Measurements from ENCODE around the gene HS3ST1. TPM values are rescaled to one million over a fixed set of nuclear protein-coding genes. Genes with fewer than 3 reads are reported as not detected.

HS3ST1 gene
- total RNA-seq, 1 experiment from 2014 or later, result 134 TPM

DNA sequence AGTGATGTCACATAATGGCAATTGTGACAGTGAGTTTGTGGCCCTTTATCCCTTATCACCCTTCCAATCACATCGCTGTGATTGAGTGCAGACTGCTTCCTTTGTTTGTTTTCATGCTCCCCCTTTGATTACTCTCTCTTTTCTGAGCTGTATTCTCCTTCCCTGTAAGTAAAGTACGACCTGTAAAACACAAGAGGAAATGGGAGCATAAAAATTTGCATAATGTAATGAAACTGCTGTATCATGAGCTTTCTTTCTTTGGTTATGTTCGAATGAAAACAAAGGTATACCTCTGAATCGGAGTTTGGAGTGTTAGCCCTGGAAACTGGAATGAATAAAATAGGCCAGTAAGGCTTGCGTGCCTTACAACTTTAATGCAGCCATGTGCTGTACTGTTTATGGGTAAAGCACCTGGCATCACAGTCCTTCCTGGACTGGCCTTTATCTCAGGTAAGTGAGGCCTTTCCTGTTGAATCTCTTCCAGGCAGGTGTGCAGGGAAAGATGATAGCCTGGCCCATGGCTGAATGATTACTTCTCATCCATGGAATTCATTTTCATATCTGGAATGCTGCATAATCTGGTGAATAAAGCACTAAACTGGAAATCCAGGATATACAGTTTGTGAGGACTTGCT, 26.6 kb upstream of the HS3ST1 start (continued):
- TF ChIP-seq ZNF274 (IDR thresholded peaks at IDR 0.05; ENCODE audit: low read depth, low read length) (no peak), POLR2A (IDR thresholded peaks at IDR 0.05; ENCODE audit: borderline replicate concordance, extremely low read depth, insufficient read depth, insufficient read length) (no peak), EZH2phosphoT487 (IDR thresholded peaks at IDR 0.05; ENCODE audit: borderline replicate concordance) (no peak), SP1 (IDR thresholded peaks at IDR 0.05; ENCODE audit: low read depth) (no peak), SRF (IDR thresholded peaks at IDR 0.05; ENCODE audit: low read depth) (no peak), POLR2AphosphoS5 (IDR thresholded peaks at IDR 0.05; ENCODE audit: low read depth, low read length) (no peak), YY1 (IDR thresholded peaks at IDR 0.05; ENCODE audit: extremely low read depth, insufficient replicate concordance, low read depth, low read length) (no peak), CBX3 (IDR thresholded peaks at IDR 0.05; ENCODE audit: low read depth) (no peak), TCF7L2 (IDR thresholded peaks at IDR 0.05; ENCODE audit: borderline replicate concordance, extremely low read depth, insufficient read depth, insufficient read length) (no peak), ZFX (IDR thresholded peaks at IDR 0.05) (no peak), FOSL1 (IDR thresholded peaks at IDR 0.05; ENCODE audit: low read depth) (no peak), JUND (IDR thresholded peaks at IDR 0.05) (no peak)
- TF ChIP-seq, protein P1, sequence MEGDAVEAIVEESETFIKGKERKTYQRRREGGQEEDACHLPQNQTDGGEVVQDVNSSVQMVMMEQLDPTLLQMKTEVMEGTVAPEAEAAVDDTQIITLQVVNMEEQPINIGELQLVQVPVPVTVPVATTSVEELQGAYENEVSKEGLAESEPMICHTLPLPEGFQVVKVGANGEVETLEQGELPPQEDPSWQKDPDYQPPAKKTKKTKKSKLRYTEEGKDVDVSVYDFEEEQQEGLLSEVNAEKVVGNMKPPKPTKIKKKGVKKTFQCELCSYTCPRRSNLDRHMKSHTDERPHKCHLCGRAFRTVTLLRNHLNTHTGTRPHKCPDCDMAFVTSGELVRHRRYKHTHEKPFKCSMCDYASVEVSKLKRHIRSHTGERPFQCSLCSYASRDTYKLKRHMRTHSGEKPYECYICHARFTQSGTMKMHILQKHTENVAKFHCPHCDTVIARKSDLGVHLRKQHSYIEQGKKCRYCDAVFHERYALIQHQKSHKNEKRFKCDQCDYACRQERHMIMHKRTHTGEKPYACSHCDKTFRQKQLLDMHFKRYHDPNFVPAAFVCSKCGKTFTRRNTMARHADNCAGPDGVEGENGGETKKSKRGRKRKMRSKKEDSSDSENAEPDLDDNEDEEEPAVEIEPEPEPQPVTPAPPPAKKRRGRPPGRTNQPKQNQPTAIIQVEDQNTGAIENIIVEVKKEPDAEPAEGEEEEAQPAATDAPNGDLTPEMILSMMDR (IDR thresholded peaks at IDR 0.05 in 2 of 3, conservative IDR thresholded peaks at IDR 0.05 in 1 of 3; ENCODE audit: borderline replicate concordance in 1 of 3, insufficient read depth in 1 of 3, low read depth in 2 of 3, low read length in 2 of 3), result no peak
- TF ChIP-seq, protein P2, sequence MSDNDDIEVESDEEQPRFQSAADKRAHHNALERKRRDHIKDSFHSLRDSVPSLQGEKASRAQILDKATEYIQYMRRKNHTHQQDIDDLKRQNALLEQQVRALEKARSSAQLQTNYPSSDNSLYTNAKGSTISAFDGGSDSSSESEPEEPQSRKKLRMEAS (IDR thresholded peaks at IDR 0.05), result no peak

DNA sequence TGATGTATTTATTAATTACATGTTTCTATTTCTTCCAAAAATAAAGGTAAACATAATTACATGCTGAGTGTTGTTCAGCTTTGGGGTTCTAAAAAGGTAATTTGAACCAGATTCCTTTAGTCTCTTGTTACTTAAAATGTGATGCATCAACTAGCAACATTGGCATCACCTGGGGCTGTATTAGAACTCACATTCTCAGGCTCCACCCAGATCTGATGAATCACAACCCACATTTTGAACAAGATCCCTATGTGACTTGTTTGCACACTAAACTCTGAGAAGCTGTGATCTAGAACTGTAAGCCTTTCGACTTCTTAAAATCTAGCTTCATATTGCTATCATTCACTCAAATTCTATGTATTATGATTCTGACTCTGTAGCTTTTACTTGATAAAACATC, 23.0 kb upstream of the HS3ST1 start:
- no peak for DNase-seq (ENCODE audit: low read depth, low spot score)
- H2AFZ ChIP-seq (ENCODE audit: low read depth, low read length, poor library complexity, severe bottlenecking), result no peak overlapping the region
- H3K9ac ChIP-seq (ENCODE audit: low read length), result no peak overlapping the region
- POLR2A ChIA-PET, result no interaction called here
- RAD21 ChIA-PET (ENCODE audit: low non-redundant PET in 1 of 2, low total read pairs in 2 of 2, uncharacterized antibody in 2 of 2, unreplicated experiment in 2 of 2), result no interaction called here
- peaks cover 0 to 17% of the 10 kb centered on the region in 2 experiments; a peak in 2 of 4 replicates for H3K4me1 ChIP-seq (ENCODE audit: control insufficient read depth in 1 of 2, insufficient read depth in 2 of 2, low read length in 2 of 2)
- CTCF ChIA-PET, result no interaction called here
- no peak overlapping the region for H3K4me3 ChIP-seq (replicated peaks in 1 of 2; ENCODE audit: low read depth in 1 of 2, low read length in 2 of 2)
- intact Hi-C loops (cut with micrococcal nuclease), result no loop called here
- no peaks in the 10 kb centered on the region for H3K36me3 ChIP-seq (ENCODE audit: control insufficient read depth in 1 of 2, insufficient read depth in 2 of 2, low read length in 2 of 2)
- no peaks in the 10 kb centered on the region for H3K9me3 ChIP-seq (ENCODE audit: control insufficient read depth in 1 of 2, insufficient read depth in 1 of 2, low read depth in 1 of 2, low read length in 2 of 2)
- H3K9me2 ChIP-seq (ENCODE audit: insufficient read depth), result no peaks in the 10 kb centered on the region
- no peaks in the 10 kb centered on the region for H3K27me3 ChIP-seq (ENCODE audit: insufficient read depth, low read length)
- H3K27ac ChIP-seq (ENCODE audit: low read depth, low read length), result no peak overlapping the region
- H3K79me2 ChIP-seq (ENCODE audit: insufficient read depth, low read length), result no peaks in the 10 kb centered on the region
- no TSS peak for BruUV-seq (replicated peaks)
- no peak overlapping the region for H3K4me2 ChIP-seq (ENCODE audit: low read length)
- H4K20me1 ChIP-seq (ENCODE audit: insufficient read depth), result no peaks in the 10 kb centered on the region
- ATAC-seq, result no peak
- TF ChIP-seq ELF1 (IDR thresholded peaks at IDR 0.05; ENCODE audit: borderline replicate concordance, low read depth) (no peak), CEBPB (IDR thresholded peaks at IDR 0.05; ENCODE audit: low read depth) (no peak), TCF7L2 (IDR thresholded peaks at IDR 0.05; ENCODE audit: borderline replicate concordance, extremely low read depth, insufficient read depth, insufficient read length) (no peak), YY1 (IDR thresholded peaks at IDR 0.05; ENCODE audit: extremely low read depth, insufficient replicate concordance, low read depth, low read length) (no peak), POLR2A (IDR thresholded peaks at IDR 0.05; ENCODE audit: borderline replicate concordance, extremely low read depth, insufficient read depth, insufficient read length) (no peak), SP1 (IDR thresholded peaks at IDR 0.05; ENCODE audit: low read depth) (no peak), ZNF274 (IDR thresholded peaks at IDR 0.05; ENCODE audit: low read depth, low read length) (no peak), CBX3 (IDR thresholded peaks at IDR 0.05; ENCODE audit: low read depth) (no peak)
- TF ChIP-seq, protein P2 (IDR thresholded peaks at IDR 0.05), result no peak
- TF ChIP-seq, protein P1 (IDR thresholded peaks at IDR 0.05 in 2 of 3, conservative IDR thresholded peaks at IDR 0.05 in 1 of 3; ENCODE audit: borderline replicate concordance in 1 of 3, insufficient read depth in 1 of 3, low read depth in 2 of 3, low read length in 2 of 3), result no peak
- TF ChIP-seq, protein P3, sequence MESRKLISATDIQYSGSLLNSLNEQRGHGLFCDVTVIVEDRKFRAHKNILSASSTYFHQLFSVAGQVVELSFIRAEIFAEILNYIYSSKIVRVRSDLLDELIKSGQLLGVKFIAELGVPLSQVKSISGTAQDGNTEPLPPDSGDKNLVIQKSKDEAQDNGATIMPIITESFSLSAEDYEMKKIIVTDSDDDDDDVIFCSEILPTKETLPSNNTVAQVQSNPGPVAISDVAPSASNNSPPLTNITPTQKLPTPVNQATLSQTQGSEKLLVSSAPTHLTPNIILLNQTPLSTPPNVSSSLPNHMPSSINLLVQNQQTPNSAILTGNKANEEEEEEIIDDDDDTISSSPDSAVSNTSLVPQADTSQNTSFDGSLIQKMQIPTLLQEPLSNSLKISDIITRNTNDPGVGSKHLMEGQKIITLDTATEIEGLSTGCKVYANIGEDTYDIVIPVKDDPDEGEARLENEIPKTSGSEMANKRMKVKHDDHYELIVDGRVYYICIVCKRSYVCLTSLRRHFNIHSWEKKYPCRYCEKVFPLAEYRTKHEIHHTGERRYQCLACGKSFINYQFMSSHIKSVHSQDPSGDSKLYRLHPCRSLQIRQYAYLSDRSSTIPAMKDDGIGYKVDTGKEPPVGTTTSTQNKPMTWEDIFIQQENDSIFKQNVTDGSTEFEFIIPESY (IDR thresholded peaks at IDR 0.05; ENCODE audit: extremely low read depth, insufficient replicate concordance, low read length), result no peak

Data from HCT116 (cell line).